ENCODE data around the gene DGKQ.

DNA sequence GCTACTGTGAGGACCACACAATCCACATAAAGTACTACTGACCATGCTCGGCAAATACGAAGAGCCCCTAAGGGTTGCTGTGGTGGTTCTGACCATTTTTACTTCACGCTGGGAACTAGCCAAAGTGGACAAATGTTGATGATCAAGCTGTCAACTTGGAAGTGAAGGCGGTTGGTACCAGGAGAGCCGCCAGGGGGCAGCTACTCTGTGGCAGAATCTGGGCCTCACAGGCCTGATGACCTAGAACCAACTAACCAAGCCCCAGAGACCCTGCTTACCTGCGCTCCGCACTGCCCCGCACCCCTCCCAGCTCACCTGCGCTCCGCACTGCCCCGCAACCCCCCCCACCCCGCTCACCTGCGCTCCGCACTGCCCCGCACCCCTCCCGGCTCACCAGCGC, 46.8 kb downstream of the DGKQ start:
- TF ChIP-seq ZNF274 (IDR thresholded peaks at IDR 0.05; ENCODE audit: low read depth, low read length) (no peak), YY1 (IDR thresholded peaks at IDR 0.05; ENCODE audit: insufficient read depth, insufficient read length) (no peak), SUZ12 (IDR thresholded peaks at IDR 0.05; ENCODE audit: extremely low read depth, insufficient read depth, insufficient read length) (no peak)

Data from NT2/D1 (cell line).